GM19467 (cell line): Measurements from ENCODE around the gene GEMIN5.
"Not testable (repeated sequence)": the region's sequence is repeated elsewhere in the genome, so short reads cannot be mapped to it uniquely, and the experiment has no call there.

Source experiments
- ATAC-seq: cut with Tn5 transposase; IDR thresholded peaks from one replicate; pipeline ENCODE4 v1.9.1; 2021; ENCODE audit warnings: mild to moderate bottlenecking, moderate library complexity; ENCODE audit not compliant: unreplicated experiment

GEMIN5 gene

GRCh38 chr5:154940772-154941620 lies 3.0 kb upstream of the GEMIN5 start, which contains the start of gene MRPL22:
MRPL22 (plus strand) TSS chr5:154941073; CDS start chr5:154941111, 38 bp downstream.
- peak; percentile 44 for ATAC-seq

DNA sequence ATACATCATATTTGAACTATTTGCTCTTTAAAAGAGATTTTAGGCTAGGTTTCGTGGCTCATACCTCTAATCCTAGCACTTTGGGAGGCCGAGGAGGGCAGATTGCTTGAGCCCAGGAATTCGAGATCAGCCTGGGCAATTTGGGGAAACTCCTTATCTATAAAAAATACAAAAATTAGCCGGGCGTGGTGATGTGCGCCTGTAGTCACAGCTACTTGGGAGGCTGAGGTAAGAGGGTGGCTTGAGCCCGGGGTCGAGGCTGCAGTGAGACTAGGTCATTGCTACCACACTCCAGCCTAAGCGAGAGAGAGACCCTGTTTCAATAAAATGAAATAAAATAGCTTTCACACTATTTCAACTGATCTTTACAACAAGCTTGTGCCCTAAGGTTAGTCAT lies 2.4 kb upstream of the GEMIN5 start:
- ATAC-seq: no peak

DNA sequence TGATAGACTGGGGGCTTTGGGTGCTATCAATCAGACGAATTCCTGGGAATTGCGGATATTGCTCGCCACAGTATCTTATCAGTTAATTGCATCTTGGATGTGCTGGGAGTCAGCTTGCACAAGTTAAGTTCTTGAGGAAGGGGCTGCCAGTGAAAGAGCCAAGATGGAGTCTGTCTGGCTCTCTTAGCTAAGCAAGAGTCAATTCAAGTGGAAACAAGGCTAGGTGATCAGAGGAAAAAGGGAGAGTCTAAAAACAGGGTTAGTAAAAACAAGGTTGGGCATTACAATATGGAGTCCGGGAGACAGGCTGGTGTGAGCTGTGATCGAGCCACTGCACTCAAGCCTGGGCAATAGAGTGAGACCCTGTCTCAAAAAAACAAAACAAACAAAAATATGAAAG lies 1.4 kb upstream of the GEMIN5 start:
- ATAC-seq: not testable (repeated sequence)

GRCh38 chr5:154937186-154937717 lies 759 bp downstream of the GEMIN5 start:
- ATAC-seq: no peak

DNA sequence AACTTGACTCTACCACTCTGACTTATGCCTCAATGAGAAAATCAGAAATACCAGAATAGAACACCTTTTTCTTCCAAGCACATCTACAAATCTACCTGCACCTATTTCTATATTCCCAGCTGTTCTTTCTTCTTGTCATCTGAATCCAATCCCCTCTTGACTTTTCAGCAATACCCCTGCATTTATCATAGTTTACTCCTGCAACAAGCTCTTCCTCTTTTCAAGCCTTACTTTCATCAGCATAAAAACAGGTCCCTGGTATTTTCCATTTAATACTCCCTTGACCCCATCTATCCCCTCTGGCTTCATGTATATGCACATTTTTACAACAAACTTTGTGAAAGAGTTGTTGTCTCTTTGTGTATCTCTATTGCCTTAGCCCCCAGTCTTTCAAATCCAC lies 3.1 kb downstream of the GEMIN5 start:
- ATAC-seq: no peak

DNA sequence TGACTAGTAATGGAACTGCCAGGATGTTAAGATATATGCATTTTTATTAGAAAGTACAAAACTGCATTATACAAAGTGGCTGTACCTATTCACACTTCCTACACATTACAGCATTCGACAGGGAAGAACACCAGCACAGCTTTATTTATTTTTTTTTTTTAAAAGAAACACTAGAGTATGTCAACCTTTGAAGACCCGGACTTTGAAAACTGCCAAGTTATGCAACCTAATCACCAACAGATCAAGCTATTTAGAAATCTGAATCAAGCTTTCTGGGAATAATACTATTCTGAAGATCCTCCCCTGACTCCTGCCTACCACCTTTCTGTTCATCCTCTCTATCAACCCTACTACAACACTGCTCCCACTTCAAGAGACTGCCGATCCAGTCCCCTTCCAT lies 4.5 kb downstream of the GEMIN5 start:
- ATAC-seq: no peak

GRCh38 chr5:154923441-154924430 lies 14.3 kb downstream of the GEMIN5 start:
- ATAC-seq: no peak

- no peak for ATAC-seq
Measured at GRCh38 chr5:154917757-154918156, 20.3 kb downstream of the GEMIN5 start.

DNA sequence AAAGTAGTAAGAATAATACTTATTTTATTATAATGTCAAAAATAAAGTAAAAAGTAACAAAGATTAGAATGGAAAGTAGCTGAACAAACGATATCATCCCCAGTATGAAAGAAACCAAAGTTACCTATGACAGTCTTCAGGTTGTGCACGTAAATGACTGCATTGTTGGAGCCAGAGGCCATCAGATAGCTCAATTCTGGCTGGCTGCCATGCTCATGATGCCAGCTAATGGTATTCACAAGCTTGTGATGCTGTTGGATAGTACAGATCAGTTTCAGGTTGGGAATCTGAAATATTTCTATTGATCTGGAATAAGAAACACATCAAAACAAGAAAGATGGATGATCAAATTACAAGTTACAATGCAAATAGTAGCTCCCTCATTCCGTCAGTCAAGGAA lies 21.1 kb downstream of the GEMIN5 start:
- ATAC-seq: no peak

DNA sequence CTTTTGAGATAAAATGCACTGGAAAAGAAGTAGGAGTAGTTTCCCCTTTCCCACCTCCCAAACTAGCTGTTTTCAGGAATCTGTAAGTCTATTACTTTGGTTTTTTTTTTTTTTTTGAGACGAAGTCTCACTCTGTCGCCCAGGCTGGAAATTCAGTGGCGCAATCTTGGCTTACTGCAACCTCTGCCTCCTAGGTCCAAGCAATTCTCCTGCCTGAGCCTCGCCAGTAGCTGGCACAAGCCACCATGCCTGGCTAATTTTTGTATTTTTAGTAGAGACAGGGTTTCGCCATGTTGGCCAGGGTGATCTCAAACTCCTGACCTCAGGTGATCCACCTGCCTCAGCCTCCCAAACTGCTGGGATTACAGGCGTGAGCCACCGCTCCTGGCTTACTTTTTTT lies 32.4 kb downstream of the GEMIN5 start:
- not testable (repeated sequence) for ATAC-seq

GRCh38 chr5:154901913-154902312 lies 36.1 kb downstream of the GEMIN5 start:
- no peak for ATAC-seq

- no peak for ATAC-seq
Measured at GRCh38 chr5:154901276-154901675, 36.7 kb downstream of the GEMIN5 start.

GRCh38 chr5:154900066-154900465 lies 37.9 kb downstream of the GEMIN5 start:
- ATAC-seq: no peak

DNA sequence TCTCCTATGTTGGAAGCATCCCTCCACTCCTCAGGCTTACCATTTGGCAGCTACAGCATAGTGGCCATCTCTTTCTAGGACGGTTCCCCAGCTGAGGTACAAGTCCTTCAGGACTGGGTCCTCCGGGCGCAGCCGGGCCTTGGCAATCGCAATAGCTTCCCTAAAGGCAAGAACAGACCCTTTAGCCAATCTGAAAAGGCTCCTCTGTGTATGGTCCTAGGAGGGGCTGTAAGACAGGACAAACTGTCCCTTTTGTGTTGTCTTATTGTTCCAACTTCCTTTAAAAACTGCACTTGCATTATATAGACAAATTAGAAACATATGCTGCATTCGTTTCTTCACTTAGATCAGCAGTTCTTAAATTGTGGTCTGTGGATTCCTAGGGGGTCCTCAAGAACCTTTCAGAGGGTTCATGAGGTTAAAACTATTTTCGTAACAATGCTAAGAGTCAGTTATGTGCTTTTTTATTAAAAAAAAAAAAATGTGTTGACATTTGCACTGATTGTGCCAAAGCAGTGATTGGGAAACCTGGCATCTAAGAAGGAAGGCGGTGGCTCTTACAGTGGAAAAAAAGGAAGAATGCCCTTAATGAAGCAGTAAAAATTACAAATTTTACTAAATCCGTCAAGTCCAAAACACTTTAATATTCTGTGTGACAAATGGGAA lies 38.7 kb downstream of the GEMIN5 start:
- ATAC-seq: no peak

- ATAC-seq: no peak
Measured at GRCh38 chr5:154898210-154898609, 39.8 kb downstream of the GEMIN5 start.

DNA sequence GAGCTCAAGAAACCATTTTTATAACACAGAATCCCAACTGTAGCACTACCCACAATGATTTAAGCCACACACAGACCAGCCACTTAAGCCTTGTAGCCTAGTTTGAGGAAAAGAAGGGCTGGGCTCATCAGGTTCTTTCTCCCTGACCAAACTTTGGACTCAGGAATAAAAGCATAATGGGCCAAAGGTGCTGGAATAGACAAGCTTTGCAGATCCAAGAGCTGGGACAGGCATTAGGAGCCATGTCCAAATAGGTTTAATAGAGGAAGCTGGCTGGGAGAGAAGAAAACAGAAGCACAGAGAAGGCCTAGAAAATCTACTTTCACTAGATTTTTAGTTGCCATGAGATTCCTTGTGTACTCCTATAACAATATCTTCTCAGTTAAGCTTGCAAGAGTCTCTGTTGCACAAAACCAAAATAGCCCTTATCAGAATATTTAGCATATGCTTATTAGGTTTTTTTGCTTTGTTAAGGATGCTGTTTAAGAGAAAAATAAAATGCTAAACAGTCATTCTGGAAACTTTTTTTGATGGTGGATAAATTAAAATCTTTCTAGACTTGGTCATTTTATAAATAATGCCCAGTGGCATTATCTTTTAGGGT lies 41.3 kb downstream of the GEMIN5 start:
- no peak for ATAC-seq

DNA sequence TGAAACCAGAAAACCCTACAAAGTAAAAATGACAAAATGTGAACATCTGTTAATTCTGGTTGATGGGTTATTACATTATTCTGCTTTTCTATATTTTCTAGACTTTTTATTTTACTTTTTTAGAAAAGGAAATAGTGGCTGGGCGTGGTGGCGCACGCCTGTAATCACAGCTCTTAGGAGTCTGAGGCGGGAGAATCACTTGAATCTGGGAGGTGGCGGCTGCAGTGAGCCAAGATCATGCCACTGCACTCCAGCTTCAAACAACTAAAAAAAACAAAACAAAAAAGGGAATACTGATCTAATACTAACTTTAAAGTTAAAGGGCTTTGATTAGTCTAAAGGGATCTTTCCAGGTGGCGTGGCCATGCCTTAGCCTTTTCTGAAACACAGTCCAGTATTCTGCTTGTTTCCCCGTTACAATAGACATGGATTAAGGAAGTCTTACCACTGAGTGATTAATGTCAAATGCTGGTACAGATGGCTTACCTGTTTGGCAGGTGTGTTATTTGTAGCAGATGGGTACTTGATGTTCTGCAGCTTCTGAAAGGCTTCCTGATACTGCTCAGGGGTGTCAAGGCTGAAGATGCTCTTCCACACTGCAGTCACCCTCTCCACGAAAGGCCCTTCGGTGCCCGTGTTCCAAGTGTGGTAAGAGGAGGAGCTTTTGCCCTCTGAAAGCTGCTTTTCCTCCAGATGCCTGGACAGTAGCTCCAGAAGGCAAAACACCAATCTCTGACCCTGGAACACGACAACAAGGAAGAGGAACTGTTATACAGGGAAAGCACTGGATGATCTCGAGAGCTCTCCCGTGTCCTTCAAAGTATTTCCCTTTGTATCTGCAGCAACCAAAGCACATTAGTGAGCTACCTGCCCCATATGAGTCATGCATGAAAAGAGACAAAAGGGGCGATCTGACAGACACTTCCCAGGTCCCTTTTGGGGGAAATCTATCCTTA lies 42.1 kb downstream of the GEMIN5 start:
- ATAC-seq: no peak

GRCh38 chr5:154893381-154893780 lies 44.6 kb downstream of the GEMIN5 start:
- ATAC-seq: no peak

DNA sequence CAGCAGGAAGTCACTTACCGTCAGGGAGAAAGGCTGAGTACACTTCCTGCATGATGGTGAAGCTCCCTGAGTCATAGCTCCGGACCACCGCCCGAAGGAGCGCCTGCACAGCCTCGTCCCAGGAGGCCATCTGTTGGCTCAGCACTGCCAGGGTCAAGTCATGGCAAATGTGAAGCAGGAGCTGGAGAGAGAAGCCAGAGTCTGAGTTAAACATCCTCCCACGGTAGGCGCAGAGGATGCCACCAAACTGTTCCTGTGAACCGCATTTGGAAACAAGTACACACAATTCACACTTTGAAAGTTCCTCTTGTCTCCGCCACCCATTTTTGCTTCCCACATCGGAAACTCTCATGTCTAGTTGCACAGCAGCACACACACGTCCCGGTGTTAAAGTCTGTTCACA lies 45.6 kb downstream of the GEMIN5 start:
- ATAC-seq: no peak
